HEK293T (cell line): ENCODE measurements around the gene SHOX.

Experiments used
- BHLHE40 ChIP-seq: fragments of 450-650 bp; IDR thresholded peaks from 2 replicates; pipeline ENCODE4 v1.6.1; 2016; ENCODE audit warnings: mild to moderate bottlenecking, moderate library complexity, borderline replicate concordance
- SP1 ChIP-seq: fragments of 450-650 bp; IDR thresholded peaks from 2 replicates; pipeline ENCODE4 v1.6.1; 2017
- TARDBP ChIP-seq: fragments of 450-650 bp; IDR thresholded peaks from 2 replicates; pipeline ENCODE4 v1.6.1; 2016

- TF ChIP-seq BHLHE40 (no peak), SP1 (no peak), TARDBP (no peak)
Observed at GRCh38 chrX:646796-647195, 16.2 kb downstream of the SHOX start.
